Omental fat pad (tissue), 4 donors: ENCODE data around the gene MYO3A. TPM values are rescaled to one million over a fixed set of nuclear protein-coding genes. Genes with fewer than 3 reads are reported as not detected.

Source experiments
- ATAC-seq: fragments of 150-250 bp; one replicate; pipeline ENCODE4 v1.9.1; 2016; ENCODE audit warnings: mild to moderate bottlenecking, moderate library complexity; ENCODE audit not compliant: low FRiP score
- DNase-seq: peaks from one replicate; pipeline ENCODE4 v3.0.0-alpha.2; 2019; ENCODE audit warnings: low spot score
- total RNA-seq, 4 donors: library from RNA; depleted of rRNA; stranded (reverse); fragments of >200 nt; gene quantifications; one replicate each; pipeline ENCODE4 v1.1.0, GENCODE V29; 2016
- TF ChIP-seq, protein P1 (sequence below), 3 donors: fragments of 450-650 bp; IDR thresholded peaks; one replicate each; pipeline ENCODE4 v1.5.1; 2016 to 2017; ENCODE audit warnings: antibody characterized with exemption in 3 of 3, mild to moderate bottlenecking in 3 of 3, moderate library complexity in 2 of 3

The MYO3A gene, protein sequence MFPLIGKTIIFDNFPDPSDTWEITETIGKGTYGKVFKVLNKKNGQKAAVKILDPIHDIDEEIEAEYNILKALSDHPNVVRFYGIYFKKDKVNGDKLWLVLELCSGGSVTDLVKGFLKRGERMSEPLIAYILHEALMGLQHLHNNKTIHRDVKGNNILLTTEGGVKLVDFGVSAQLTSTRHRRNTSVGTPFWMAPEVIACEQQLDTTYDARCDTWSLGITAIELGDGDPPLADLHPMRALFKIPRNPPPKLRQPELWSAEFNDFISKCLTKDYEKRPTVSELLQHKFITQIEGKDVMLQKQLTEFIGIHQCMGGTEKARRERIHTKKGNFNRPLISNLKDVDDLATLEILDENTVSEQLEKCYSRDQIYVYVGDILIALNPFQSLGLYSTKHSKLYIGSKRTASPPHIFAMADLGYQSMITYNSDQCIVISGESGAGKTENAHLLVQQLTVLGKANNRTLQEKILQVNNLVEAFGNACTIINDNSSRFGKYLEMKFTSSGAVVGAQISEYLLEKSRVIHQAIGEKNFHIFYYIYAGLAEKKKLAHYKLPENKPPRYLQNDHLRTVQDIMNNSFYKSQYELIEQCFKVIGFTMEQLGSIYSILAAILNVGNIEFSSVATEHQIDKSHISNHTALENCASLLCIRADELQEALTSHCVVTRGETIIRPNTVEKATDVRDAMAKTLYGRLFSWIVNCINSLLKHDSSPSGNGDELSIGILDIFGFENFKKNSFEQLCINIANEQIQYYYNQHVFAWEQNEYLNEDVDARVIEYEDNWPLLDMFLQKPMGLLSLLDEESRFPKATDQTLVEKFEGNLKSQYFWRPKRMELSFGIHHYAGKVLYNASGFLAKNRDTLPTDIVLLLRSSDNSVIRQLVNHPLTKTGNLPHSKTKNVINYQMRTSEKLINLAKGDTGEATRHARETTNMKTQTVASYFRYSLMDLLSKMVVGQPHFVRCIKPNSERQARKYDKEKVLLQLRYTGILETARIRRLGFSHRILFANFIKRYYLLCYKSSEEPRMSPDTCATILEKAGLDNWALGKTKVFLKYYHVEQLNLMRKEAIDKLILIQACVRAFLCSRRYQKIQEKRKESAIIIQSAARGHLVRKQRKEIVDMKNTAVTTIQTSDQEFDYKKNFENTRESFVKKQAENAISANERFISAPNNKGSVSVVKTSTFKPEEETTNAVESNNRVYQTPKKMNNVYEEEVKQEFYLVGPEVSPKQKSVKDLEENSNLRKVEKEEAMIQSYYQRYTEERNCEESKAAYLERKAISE (N-terminal part only)
- total RNA-seq: 1 to 10 TPM in 1 of 4 donors, under 1 TPM in 2, not detected in 1; 0.32 to 1.6 (median 0.50) TPM

DNA sequence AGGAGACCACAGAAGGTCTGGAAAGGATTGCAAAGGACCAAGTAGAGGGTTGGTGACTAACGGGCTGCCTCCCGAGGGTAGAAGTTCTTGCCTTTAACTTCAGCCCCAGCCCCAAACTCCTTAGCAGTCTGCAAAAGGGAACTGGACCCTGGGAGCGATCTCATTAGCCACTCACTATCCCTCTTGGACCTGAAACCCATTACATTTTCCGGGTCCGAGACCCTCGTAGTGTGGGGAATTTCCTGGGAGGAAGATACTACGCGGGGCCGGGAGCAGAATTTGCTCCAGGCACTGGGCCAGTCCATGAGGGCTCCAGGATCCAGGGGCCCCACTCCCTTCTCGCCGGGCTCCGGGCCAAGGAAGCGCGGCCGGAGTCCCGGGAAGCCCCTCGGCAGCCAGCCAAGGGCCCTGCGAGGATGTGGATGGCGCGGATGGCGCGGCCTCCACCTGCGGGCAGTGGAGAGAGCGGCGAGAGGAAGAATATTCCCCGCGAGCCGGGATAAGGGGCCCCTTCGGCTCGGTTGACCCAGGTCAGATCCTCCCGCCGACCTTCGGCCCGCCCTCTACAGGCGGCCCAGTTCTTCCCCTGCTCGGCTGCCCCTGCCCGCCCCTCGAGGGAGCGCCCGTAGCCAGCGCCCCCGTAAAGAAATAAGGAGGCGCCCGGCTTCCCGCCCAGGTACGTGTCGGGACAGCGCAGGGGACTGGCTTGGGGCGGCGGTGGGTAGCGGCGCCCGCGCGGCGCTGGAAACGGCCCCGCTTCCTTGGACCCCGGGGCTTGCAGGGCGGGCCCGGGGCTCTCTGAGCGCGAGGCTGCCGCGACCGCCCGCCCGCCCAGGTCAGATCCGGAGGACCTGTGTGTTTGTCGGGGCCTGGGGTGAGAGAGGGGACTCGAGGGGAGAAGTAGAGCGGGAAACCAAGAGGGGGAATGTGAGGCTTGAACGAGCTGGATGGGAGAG is at the start of gene MYO3A:
TSS of gene MYO3A (plus strand) at position 577 of the 956 bp plus-strand sequence. CDS start 17,882 bp downstream, outside the sequence.
- TF ChIP-seq, protein P1, sequence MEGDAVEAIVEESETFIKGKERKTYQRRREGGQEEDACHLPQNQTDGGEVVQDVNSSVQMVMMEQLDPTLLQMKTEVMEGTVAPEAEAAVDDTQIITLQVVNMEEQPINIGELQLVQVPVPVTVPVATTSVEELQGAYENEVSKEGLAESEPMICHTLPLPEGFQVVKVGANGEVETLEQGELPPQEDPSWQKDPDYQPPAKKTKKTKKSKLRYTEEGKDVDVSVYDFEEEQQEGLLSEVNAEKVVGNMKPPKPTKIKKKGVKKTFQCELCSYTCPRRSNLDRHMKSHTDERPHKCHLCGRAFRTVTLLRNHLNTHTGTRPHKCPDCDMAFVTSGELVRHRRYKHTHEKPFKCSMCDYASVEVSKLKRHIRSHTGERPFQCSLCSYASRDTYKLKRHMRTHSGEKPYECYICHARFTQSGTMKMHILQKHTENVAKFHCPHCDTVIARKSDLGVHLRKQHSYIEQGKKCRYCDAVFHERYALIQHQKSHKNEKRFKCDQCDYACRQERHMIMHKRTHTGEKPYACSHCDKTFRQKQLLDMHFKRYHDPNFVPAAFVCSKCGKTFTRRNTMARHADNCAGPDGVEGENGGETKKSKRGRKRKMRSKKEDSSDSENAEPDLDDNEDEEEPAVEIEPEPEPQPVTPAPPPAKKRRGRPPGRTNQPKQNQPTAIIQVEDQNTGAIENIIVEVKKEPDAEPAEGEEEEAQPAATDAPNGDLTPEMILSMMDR (IDR thresholded peaks at IDR 0.05): no peak
- ATAC-seq (peak; percentile 46), DNase-seq (no peak)

DNA sequence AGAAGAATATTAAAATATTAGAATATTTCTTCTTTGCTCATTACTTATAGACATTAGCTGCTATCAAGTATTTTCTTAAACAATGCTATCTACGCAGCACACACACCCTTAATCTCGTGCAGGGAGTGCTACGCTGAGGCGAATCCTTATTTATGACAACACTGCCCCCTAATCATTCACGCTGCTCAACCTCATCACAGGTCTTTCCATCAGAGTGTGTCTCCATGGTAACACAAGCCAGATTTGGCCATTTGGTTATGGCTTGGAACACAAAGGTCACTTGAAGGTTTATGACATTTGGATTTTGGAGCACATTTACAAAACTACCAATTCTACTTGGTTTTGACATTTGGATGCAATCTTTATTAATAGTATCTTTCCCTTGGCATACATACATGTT is 45.4 kb upstream of the MYO3A start:
- DNase-seq (no peak), ATAC-seq (no peak)
- TF ChIP-seq, protein P1 (IDR thresholded peaks at IDR 0.05): no peak

DNA sequence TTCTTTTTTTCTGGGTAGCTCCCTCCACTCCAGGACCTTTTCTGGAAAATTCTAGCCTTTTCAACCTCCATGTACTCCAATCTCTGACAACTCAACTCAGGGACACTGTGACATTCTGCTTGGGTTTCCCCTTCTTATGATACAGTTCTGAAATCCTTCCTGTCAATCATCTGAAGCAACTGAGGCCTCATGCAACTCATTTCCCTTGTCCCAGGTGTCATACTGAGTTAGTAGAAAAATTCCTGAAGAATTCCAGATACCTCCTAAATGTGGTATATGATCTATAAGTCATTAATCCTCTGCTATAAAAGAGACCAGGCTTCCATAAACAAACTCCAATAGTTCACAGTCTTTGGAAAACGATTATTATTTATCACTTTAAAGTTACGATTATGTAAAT is 43.0 kb upstream of the MYO3A start:
- TF ChIP-seq, protein P1 (IDR thresholded peaks at IDR 0.05): no peak
- ATAC-seq: no peak
- no peak for DNase-seq

DNA sequence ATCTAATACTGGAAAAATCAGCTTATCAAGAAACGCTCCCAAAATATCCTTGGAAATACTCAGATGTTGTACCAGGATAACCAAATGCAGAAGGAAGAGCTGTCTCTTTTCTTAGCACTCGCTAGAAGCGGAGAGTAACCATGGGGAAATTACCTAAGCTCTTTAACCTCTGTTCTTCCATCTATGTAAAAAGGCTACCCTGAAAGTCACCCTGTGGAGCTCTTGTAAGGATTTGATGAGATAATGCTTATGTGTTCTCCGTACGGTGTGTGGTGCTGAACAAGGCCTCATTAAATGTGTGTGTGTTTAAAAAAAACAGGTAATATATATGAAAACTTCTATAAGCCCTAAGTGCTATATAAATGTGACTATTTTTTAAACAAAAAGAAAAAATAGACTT is 38.2 kb upstream of the MYO3A start:
- TF ChIP-seq, protein P1 (IDR thresholded peaks at IDR 0.05): no peak
- no peak for ATAC-seq
- DNase-seq: no peak

DNA sequence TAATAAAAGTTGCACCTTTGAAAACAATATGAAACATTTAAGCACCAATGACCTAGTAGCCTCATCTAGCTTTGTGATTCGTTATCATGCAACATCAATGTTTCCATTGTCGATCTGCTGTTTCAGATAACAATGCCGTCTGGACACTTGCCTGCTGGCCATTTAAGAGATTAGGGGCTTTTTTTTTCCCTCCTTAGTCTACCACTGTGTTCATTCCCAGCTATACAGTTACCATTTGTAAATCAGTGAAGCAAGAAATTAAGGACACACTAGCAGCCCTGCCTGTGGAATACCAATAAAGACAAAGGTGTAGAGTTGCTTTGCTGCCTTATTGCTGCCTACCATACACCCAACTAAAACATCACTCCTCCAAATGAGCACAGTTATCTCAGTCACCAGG is 37.6 kb upstream of the MYO3A start:
- DNase-seq (no peak), ATAC-seq (no peak)
- TF ChIP-seq, protein P1 (IDR thresholded peaks at IDR 0.05): no peak

DNA sequence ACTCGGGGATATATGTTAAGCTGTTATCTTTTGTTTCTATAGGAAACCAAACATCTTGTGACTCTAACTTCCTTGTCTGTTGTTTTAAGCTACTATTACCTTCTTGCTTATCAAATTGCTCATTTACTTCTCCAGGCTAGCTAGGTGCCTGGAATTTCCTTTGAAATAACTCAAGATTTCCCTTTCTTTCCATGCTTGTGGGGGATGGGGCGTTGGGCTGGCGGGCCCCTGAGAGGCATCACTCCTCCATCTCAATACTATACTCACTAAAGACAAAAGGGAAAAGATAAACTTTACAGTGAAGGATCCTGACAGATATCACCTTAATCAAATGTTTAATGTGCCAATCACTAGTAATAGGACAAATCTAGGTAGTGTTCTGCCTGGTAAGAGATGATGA is 34.7 kb upstream of the MYO3A start:
- DNase-seq (no peak), ATAC-seq (no peak)
- TF ChIP-seq, protein P1 (IDR thresholded peaks at IDR 0.05): no peak
